K562 (cell line): ENCODE data around the gene ATP5F1D. TPM values are rescaled to one million over a fixed set of nuclear protein-coding genes. Genes with fewer than 3 reads are reported as not detected.

Source experiments
- ATAC-seq: fragments of 200-7000 bp; cut with Tn5 transposase; 3 replicates; pipeline ENCODE4 v1.9.1; 2020; ENCODE audit warnings: moderate library complexity
- BruUV-seq: library from RNA; stranded (reverse); fragments of 400-500 nt; replicated peaks from 2 replicates; lab custom pipeline; 2021; lab: Mats Ljungman, UMichigan
- CTCF ChIA-PET: fragments of 300-600 bp; formaldehyde crosslinking; extraction: SDS; loops from one replicate; lab custom pipeline; 2021; ENCODE audit warnings: low intra/inter-chr PET ratio; lab: Yijun Ruan, JAX
- POLR2A ChIA-PET: fragments of 300-600, 350-650 bp; sonication (Branson Sonifier 250); formaldehyde crosslinking; extraction: SDS; loops from one replicate; lab custom pipeline; 2021; ENCODE audit warnings: antibody characterized with exemption, inconsistent platforms; lab: Yijun Ruan, JAX
- DNase-seq, 4 experiments: peaks; one replicate each; pipeline versions ENCODE4 v3.0.0 to v3.0.0-alpha.2; 2011 to 2018; ENCODE audit warnings: low spot score in 3 of 4, mixed read lengths in 3 of 4; ENCODE audit errors: extremely low read depth in 1 of 4
- FAIRE-seq: peaks from 2 replicates; lab custom pipeline; 2011; peaks lifted over from hg19 to GRCh38; lab: Jason Lieb, UNC
- H2AFZ ChIP-seq: 2 replicates; pipeline ENCODE4 v1.6.0; 2011; ENCODE audit warnings: low read depth, low read length, control low read depth, inconsistent platforms
- H3K27ac ChIP-seq: fragments of 200-600 bp; 3 replicates; pipeline ENCODE4 v1.8.0; 2011; ENCODE audit warnings: low read depth, mild to moderate bottlenecking, control low read depth, inconsistent platforms, low read length, moderate library complexity, mixed read lengths; ENCODE audit errors: extremely low read depth
- H3K27me3 ChIP-seq, 2 experiments: fragments of 300-600 bp in 1 of 2; 2 replicates in 1 of 2; 3 replicates in 1 of 2; pipeline versions ENCODE4 v1.6.0 to v1.8.0; 2011; ENCODE audit warnings: inconsistent platforms in 2 of 2, low read length in 2 of 2, mild to moderate bottlenecking in 1 of 2, mixed read lengths in 1 of 2, moderate library complexity in 1 of 2; ENCODE audit not compliant: control insufficient read depth in 2 of 2, insufficient read depth in 2 of 2
- H3K36me3 ChIP-seq: fragments of 300-600 bp; 3 replicates; pipeline ENCODE4 v1.8.0; 2011; ENCODE audit warnings: mild to moderate bottlenecking, low read length, inconsistent platforms; ENCODE audit not compliant: control insufficient read depth, insufficient read depth
- H3K4me1 ChIP-seq, 2 experiments: fragments of 200-600 bp in 1 of 2; replicated peaks in 1 of 2; 2 replicates in 1 of 2; 3 replicates in 1 of 2; pipeline versions ENCODE4 v1.5.1 to v1.8.0; 2011; ENCODE audit warnings: inconsistent platforms in 2 of 2, low read length in 2 of 2, mild to moderate bottlenecking in 1 of 2, mixed read lengths in 1 of 2, moderate library complexity in 1 of 2; ENCODE audit not compliant: control insufficient read depth in 2 of 2, insufficient read depth in 2 of 2
- H3K4me2 ChIP-seq: 2 replicates; pipeline ENCODE4 v1.6.1; 2011; ENCODE audit warnings: low read length, control low read depth, inconsistent platforms, mixed read lengths; ENCODE audit not compliant: insufficient read depth
- H3K4me3 ChIP-seq: fragments of 200-600 bp; sonication (generic), shearing (Covaris generic); 2 replicates; pipeline ENCODE4 v1.5.1; 2016; ENCODE audit warnings: control low read depth, inconsistent platforms
- H3K79me2 ChIP-seq: fragments of 200-600 bp; 3 replicates; pipeline ENCODE4 v1.8.0; 2011; ENCODE audit warnings: low read length, inconsistent platforms; ENCODE audit not compliant: control insufficient read depth, insufficient read depth
- H3K9ac ChIP-seq, 2 experiments: 2 replicates each; pipeline versions ENCODE4 v1.6.0 to v1.6.1; 2011; ENCODE audit warnings: low read depth in 2 of 2, low read length in 2 of 2, control low read depth in 1 of 2, inconsistent platforms in 1 of 2, mild to moderate bottlenecking in 1 of 2, mixed read lengths in 1 of 2; ENCODE audit not compliant: insufficient read depth in 1 of 2
- H3K9me1 ChIP-seq: one replicate; pipeline ENCODE4 v1.6.0; 2011; ENCODE audit warnings: inconsistent platforms, mild to moderate bottlenecking, low read length, moderate library complexity; ENCODE audit not compliant: control insufficient read depth, insufficient read depth
- H3K9me3 ChIP-seq: replicated peaks from 2 replicates; pipeline ENCODE4 v1.5.1; 2011; ENCODE audit warnings: low read depth, low read length, inconsistent platforms; ENCODE audit not compliant: control insufficient read depth, insufficient read depth
- H4K20me1 ChIP-seq: replicated peaks from 2 replicates; pipeline ENCODE4 v1.6.1; 2011; ENCODE audit warnings: low read length, inconsistent platforms, mixed read lengths; ENCODE audit not compliant: control insufficient read depth, insufficient read depth
- ARID4B ChIP-seq: sonication (generic); formaldehyde crosslinking; IDR thresholded peaks from 2 replicates; pipeline ENCODE4 v1.8.0; 2022; ENCODE audit warnings: mild to moderate bottlenecking, missing genetic modification reagents
- ESRRA ChIP-seq: fragments of 450-650 bp; IDR thresholded peaks from 2 replicates; pipeline ENCODE4 v1.6.1; 2014; ENCODE audit warnings: low read depth, mild to moderate bottlenecking, moderate library complexity, borderline replicate concordance
- HMBOX1 ChIP-seq: sonication (generic); IDR thresholded peaks from 2 replicates; pipeline ENCODE4 v1.6.1; 2016
- MAX ChIP-seq: sonication (generic); formaldehyde crosslinking; IDR thresholded peaks from 2 replicates; pipeline ENCODE4 v1.9.0; 2022; ENCODE audit warnings: mild to moderate bottlenecking, missing genetic modification reagents
- NR2C1 ChIP-seq, 2 experiments: fragments of 450-650 bp; IDR thresholded peaks; 2 replicates each; pipeline ENCODE4 v1.6.1; 2017; ENCODE audit warnings: mild to moderate bottlenecking in 2 of 2, antibody characterized with exemption in 1 of 2, inconsistent platforms in 1 of 2, missing compliant biosample characterization in 1 of 2, missing genetic modification characterization in 1 of 2
- NR2C2 ChIP-seq, 2 experiments: fragments of 200-800 bp in 1 of 2; sonication (Bioruptor generic) in 1 of 2; sonication (generic) in 1 of 2; formaldehyde crosslinking in 1 of 2; IDR thresholded peaks; 2 replicates each; pipeline versions ENCODE4 v1.6.1 to v1.8.0; 2016 to 2022; ENCODE audit warnings: mild to moderate bottlenecking in 1 of 2, missing compliant biosample characterization in 1 of 2, missing genetic modification characterization in 1 of 2, missing genetic modification reagents in 1 of 2
- SUPT5H ChIP-seq: fragments of 450-650 bp; IDR thresholded peaks from 2 replicates; pipeline ENCODE4 v1.6.1; 2016
- USF1 ChIP-seq: sonication (generic); formaldehyde crosslinking; IDR thresholded peaks from 2 replicates; pipeline ENCODE4 v1.9.0; 2022; ENCODE audit warnings: mild to moderate bottlenecking, missing genetic modification reagents
- ZBED1 ChIP-seq: IDR thresholded peaks from 2 replicates; pipeline ENCODE4 v1.6.1; 2014
- ZNF232 ChIP-seq: sonication (generic); formaldehyde crosslinking; IDR thresholded peaks from 2 replicates; pipeline ENCODE4 v1.8.0; 2022; ENCODE audit warnings: mild to moderate bottlenecking, missing genetic modification reagents
- WGBS: fragments of 100-300 bp; shearing (Covaris generic); methylation state at CpG from one replicate; pipeline ENCODE4 v1.1.6; 2016; ENCODE audit warnings: low coverage, mixed read lengths; ENCODE audit not compliant: insufficient coverage; ENCODE audit errors: missing lambda C conversion rate; 5-methylcytosine and 5-hydroxymethylcytosine counted together
- in situ Hi-C: fragments of 300-500 bp; cut with MboI; formaldehyde crosslinking; loops from 4 replicates; pipeline ENCODE4 v1.15.0; 2018; ENCODE audit warnings: inconsistent platforms, mixed read lengths
- intact Hi-C: fragments of 100-400 bp; cut with micrococcal nuclease; formaldehyde crosslinking; loops from 2 replicates; pipeline ENCODE4 v1.14.2; 2022
- polyA plus RNA-seq, 8 experiments: library from polyadenylated mRNA; depleted of rRNA in 4 of 8; stranded (reverse) in 5 of 8; unstranded in 3 of 8; fragments of >200 nt; fragmentation: Nextera tagmentation in 2 of 8; fragmentation: Illumina TruSeq in 1 of 8; extraction: Ambion mirVana in 2 of 8; extraction: Trizol in 1 of 8; gene quantifications; 2 replicates each; pipeline versions ENCODE4 v1.2.1 to v1.2.3, GENCODE V29; 2011 to 2014; ENCODE audit warnings: inconsistent platforms in 1 of 8, missing spikeins in 1 of 8
- total RNA-seq, 7 experiments: library from RNA; depleted of rRNA in 6 of 7; stranded (reverse); fragments of >200 nt in 6 of 7; fragmentation: Illumina TruSeq in 2 of 7; extraction: Trizol in 2 of 7; gene quantifications; 2 replicates each; pipeline versions ENCODE4 v1.2.1 to v1.2.3, GENCODE V29; 2011 to 2021; ENCODE audit warnings: low replicate concordance in 1 of 7

Gene ATP5F1D
- total and polyA plus RNA-seq, 9 of the 15 experiments (the other 6 are each of a cell fraction or from before 2014, with no cell fraction given), result 3.9 to 409 (median 36.8) TPM

GRCh38 chr19:1254530-1255185 is 13.1 kb downstream of the ATP5F1D start:
- Histone ChIP-seq H3K4me2 (no peak overlapping the region), H3K27ac (peak overlapping the region; percentile 82; the same call in 1 of the 3 replicates), H3K9me1 (no peaks in the 10 kb centered on the region), H4K20me1 (0 out of 2 replicates have a peak, but pooled peaks cover 7% of the 10 kb centered on the region), H3K36me3 (peaks cover 70% of the 10 kb centered on the region; the same call in 2 of the 3 replicates), H3K4me3 (no peak overlapping the region), H2AFZ (no peak overlapping the region), H3K27me3 (no peaks in the 10 kb centered on the region), H3K9me3 (no peaks in the 10 kb centered on the region), H3K4me1 (peaks cover 37 to 99% of the 10 kb centered on the region in 2 experiments), H3K9ac (peak overlapping the region in 1 of 2 experiments; percentile 96; a peak in 2 of 4 replicates), H3K79me2 (peaks cover 73% of the 10 kb centered on the region)
- ChIA-PET CTCF (no interaction called here), POLR2A (interaction anchor here (1.0 to 7.8 kb wide), 2 partner anchors 12 to 15 kb away, joined by 3 to 88 read pairs; partner anchors contain the start of gene CIRBP)
- FAIRE-seq, result peak; percentile 84
- no peak for DNase-seq
- ATAC-seq, result no peak
- TF ChIP-seq NR2C1 (IDR thresholded peaks at IDR 0.05) (0 out of 2 replicates have a peak, but pooled peaks have one; percentile 19), NR2C1 (tag; IDR thresholded peaks at IDR 0.05) (peak; percentile 48), ZBED1 (0 out of 2 replicates have a peak, but pooled peaks have one; percentile 27), MAX (CRISPR knock-in tag) (peak; percentile 9; the same call in 1 of the 2 replicates), HMBOX1 (peak; percentile 57; the same call in 1 of the 2 replicates), ARID4B (no peak), NR2C2 (CRISPR knock-in tag; IDR thresholded peaks at IDR 0.05) (no peak), NR2C2 (tag; IDR thresholded peaks at IDR 0.05) (peak; percentile 40), ZNF232 (CRISPR knock-in tag) (no peak), USF1 (CRISPR knock-in tag) (0 out of 2 replicates have a peak, but pooled peaks have one; percentile 19), SUPT5H (0 out of 2 replicates have a peak, but pooled peaks have one; percentile 2), ESRRA (peak; percentile 84)
- WGBS, result 88% methylated on average over 20 of the region's 20 CpGs
- intact Hi-C loops (no loop called here), in situ Hi-C loops (no loop called here)
- BruUV-seq, result no TSS peak
